ENCODE measurements around the gene PRKCA. TPM values are rescaled to one million over a fixed set of nuclear protein-coding genes. Genes with fewer than 3 reads are reported as not detected.

Gene PRKCA
- total RNA-seq, 3 donors from 2014 or later: 42.3 to 77.7 (median 56.3) TPM

- TF ChIP-seq CTCF (IDR thresholded peaks at IDR 0.05): no peak
- no peaks in the 10 kb centered on the region for H3K9me3 ChIP-seq
- no peaks in the 10 kb centered on the region for H3K36me3 ChIP-seq (ENCODE audit: low read depth)
- peak; percentile 84 to 88 (median 86) for DNase-seq
- ATAC-seq: peak; percentile 97
- H3K4me1 ChIP-seq (ENCODE audit: low read depth): peaks cover 11% of the 10 kb centered on the region
- no peak overlapping the region for H3K4me3 ChIP-seq
- intact Hi-C loops (cut with DNase I, micrococcal nuclease): no loop called here
Measured at GRCh38 chr17:66676421-66676820, 374.0 kb downstream of the PRKCA start.

- no peaks in the 10 kb centered on the region for H3K36me3 ChIP-seq (ENCODE audit: low read depth)
- TF ChIP-seq CTCF (IDR thresholded peaks at IDR 0.05): no peak
- peaks cover 11% of the 10 kb centered on the region for H3K4me1 ChIP-seq (ENCODE audit: low read depth)
- DNase-seq: peak in 1 of 3 donors; percentile 30
- intact Hi-C loops (cut with DNase I, micrococcal nuclease): no loop called here
- no peak for ATAC-seq
- no peak overlapping the region for H3K4me3 ChIP-seq
- H3K9me3 ChIP-seq: no peaks in the 10 kb centered on the region
Measured at GRCh38 chr17:66677201-66677981, 375.0 kb downstream of the PRKCA start.

DNA sequence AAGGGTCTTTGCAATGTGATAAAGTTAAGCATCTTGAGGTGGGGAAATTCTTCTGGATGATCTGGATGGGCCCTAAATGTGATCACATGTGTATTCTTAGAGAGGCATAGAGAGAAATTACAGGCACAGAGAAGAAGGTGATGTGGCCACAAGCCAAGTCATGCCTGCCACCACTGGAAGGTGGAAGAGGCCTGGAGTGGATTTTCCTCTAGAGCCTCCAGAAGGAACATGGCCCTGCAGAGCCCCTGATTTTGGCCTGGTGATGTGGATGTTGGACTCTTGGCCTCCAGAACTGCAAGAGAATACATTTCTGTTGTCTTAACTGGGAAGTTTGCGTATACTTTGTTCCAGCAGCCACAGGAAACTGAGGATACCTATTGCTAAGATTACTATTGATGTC lies 375.6 kb downstream of the PRKCA start:
- no peak for ATAC-seq
- no peaks in the 10 kb centered on the region for H3K9me3 ChIP-seq
- no peak for DNase-seq
- peaks cover 11% of the 10 kb centered on the region for H3K4me1 ChIP-seq (ENCODE audit: low read depth)
- no peaks in the 10 kb centered on the region for H3K36me3 ChIP-seq (ENCODE audit: low read depth)
- intact Hi-C loops (cut with DNase I, micrococcal nuclease): no loop called here
- H3K4me3 ChIP-seq: no peak overlapping the region
- no peak for TF ChIP-seq CTCF (IDR thresholded peaks at IDR 0.05)

DNA sequence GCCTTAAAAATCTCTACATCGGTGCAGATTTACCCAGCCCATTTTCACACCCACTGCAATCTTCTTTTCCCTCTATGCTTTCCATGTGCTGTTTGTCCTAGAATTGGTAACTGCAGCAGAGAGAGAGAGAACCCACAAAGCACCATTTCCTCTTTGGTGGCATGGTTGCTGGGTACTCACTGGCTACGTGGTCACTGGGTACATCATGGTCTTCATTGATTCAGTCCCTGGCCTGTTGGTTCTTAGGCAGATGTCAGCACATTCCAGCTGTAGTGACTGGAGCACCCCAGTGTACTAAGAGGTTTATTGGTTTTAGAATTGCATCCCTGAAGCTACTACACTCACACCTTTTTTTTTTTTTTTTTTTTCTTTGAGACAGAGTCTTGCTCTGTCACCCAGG lies 376.4 kb downstream of the PRKCA start:
- Histone ChIP-seq H3K4me3 (no peak overlapping the region), H3K36me3 (ENCODE audit: low read depth) (no peaks in the 10 kb centered on the region), H3K9me3 (no peaks in the 10 kb centered on the region), H3K4me1 (ENCODE audit: low read depth) (peaks cover 11% of the 10 kb centered on the region)
- no peak for DNase-seq
- no peak for TF ChIP-seq CTCF (IDR thresholded peaks at IDR 0.05)
- intact Hi-C loops (cut with DNase I, micrococcal nuclease): no loop called here
- ATAC-seq: no peak

DNA sequence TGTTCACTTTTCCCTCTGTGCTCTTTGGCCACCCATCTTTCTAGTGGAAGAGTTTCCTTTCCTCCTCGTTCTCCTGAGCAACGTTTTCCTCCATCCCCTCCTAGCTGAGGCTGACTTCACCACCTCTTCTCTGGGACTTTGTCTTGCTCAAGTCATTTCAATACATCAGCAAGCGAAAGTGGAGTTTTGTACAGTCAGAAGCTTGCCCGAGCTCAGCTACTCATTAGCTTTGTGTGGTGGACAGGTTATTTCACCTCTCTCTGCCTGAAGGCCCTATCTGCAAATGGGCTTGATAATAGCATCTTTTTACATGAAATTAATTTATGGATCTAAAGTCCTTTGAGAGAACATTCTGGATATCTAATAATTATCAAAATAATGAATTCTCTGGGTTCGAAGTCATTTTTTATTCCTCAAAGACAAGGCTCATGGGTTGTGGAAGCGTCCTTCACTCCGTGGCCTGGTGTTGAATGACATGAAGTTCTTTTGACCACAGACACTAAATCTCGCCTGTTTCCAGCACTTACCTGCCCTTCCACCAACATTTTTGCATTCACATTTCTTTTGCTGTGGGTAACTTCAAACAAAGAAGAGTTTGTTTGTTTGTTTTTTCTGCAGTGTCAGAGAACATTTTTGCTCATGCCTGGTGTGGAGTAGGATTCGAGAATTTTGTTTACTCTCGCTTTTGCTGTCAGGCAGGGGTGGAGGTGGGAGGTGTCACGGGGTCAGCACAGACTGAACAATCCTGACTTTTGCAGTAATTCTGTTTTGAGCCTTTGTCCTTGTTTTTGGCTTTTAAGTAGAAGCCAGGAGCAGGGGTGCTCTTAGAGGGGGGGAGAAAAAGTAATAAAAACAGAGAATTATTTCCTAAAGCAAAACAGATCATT lies 377.5 kb downstream of the PRKCA start:
- no peak for TF ChIP-seq CTCF (IDR thresholded peaks at IDR 0.05)
- DNase-seq (no peak), ATAC-seq (no peak)
- no peaks in the 10 kb centered on the region for H3K36me3 ChIP-seq (ENCODE audit: low read depth)
- H3K9me3 ChIP-seq: no peaks in the 10 kb centered on the region
- intact Hi-C loops (cut with DNase I, micrococcal nuclease): no loop called here
- no peak overlapping the region for H3K4me3 ChIP-seq
- peaks cover 11% of the 10 kb centered on the region for H3K4me1 ChIP-seq (ENCODE audit: low read depth)
